ENCODE data around the gene DNAJB13.
"Not testable (repeated sequence)": the region's sequence is repeated elsewhere in the genome, so short reads cannot be mapped to it uniquely, and the experiment has no call there.

The DNAJB13 gene

DNA sequence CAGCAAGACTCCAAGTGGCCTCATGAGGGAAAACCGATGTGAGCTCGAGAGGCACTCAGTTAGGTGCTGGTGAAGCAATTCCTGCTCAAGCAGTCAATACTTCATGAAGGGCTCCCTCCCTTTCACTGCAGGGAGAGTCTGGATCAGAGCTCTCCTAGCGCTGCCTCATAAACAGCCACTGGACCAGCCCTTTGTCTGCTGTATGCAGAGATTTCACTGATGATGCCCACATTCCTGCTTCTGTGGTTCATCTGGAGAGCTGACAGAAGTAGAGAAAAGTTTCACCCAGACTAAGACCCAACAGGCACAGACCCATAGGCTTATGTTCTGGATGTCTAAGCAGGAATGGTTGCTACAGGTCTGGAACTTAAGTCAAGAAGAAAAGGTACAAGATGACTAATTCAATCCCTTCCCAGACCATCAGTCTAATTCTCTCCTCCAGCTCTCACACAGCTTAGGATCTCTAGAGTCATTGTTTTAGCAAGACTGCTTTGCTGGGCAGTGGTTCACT lies 27.8 kb downstream of the DNAJB13 start:
- no peak for DNase-seq

GRCh38 chr11:73980001-73980961 lies 29.5 kb downstream of the DNAJB13 start:
- DNase-seq = no peak

GRCh38 chr11:73981051-73981805 lies 30.4 kb downstream of the DNAJB13 start:
- DNase-seq = no peak

DNA sequence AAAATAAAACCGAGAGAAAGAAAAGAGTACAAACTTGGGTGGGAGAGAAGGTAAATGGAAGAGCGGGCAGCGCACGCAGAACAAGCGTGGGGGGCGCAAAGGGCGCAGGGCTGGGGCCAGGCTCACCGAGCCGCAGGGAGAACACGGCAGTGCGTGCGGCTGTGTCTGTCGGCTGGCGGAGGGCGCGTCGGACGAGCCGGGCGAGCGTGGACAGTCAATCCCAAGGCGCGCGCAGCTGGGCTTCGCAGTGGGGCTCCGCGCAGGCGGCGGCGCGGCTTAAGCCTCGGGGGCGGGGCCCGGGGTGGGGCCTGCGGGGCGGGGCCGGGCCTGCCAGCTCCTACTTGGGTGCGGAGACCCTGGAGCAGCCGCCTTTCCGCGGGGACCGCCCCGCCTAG lies 31.8 kb downstream of the DNAJB13 start, which contains the start of gene UCP2:
TSS of gene UCP2 (minus strand) at position 249 of the 395 bp plus-strand sequence. CDS start 4,465 bp downstream, outside the sequence.
- no peak for DNase-seq

DNA sequence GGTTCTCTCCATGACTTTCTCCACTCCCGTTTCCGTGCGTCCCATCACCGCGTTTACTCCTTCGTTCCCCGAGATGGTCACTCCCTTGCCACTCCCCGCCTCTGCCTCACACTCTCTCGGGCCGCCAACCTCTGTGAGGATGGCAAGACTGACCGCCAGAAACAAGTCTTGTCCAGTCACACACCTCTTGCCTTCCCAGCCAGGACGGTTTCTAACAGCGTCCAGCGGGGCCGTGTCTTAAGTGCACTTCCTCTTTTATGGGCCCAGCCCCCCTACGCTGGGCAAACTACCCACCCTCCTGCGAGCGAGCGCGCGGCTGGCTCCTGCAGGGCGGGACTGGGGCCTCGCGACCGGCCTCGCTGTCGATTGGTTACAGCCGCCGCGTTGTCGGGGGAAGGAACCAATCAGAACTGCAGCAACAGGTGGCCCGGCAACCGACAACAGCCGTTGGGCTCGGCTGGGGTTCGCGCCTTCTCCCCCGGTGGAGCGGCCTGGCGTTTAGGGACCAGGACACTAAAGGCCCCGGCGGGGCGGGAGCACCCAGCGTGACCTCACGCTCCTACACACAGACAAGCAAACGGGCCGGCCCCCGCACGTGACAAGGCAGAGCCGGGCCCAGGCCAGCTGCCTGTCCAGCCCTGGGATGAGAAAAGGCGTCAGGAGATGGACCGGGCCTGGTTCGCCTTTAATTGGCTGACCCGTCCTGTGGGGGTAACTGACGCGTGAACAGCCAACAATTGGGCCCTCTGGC lies 32.3 kb downstream of the DNAJB13 start:
- DNase-seq = peak; percentile 70

- DNase-seq = no peak
Observed at GRCh38 chr11:73983741-73984538, 33.1 kb downstream of the DNAJB13 start.

- DNase-seq = not testable (repeated sequence)
Observed at GRCh38 chr11:73985661-73986060, 34.8 kb downstream of the DNAJB13 start.

DNA sequence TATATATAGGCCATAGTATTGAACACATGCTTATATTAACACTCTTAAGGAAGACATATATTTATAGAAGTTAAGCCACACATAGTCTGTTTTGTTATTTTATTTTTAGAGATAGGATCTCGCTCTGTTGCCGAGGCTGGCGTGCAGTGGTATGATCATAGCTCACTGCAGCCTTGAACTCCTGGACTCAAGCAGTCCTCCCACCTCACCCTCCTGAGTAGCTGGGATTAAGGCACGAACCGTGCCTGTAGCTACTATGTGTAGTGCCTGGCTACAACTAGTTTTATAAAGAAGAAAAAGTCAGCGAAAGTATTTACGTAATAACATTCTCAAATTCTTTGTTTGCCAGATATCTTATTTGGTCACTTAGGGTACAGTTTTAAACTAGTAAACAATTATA lies 37.4 kb downstream of the DNAJB13 start:
- no peak for DNase-seq

DNA sequence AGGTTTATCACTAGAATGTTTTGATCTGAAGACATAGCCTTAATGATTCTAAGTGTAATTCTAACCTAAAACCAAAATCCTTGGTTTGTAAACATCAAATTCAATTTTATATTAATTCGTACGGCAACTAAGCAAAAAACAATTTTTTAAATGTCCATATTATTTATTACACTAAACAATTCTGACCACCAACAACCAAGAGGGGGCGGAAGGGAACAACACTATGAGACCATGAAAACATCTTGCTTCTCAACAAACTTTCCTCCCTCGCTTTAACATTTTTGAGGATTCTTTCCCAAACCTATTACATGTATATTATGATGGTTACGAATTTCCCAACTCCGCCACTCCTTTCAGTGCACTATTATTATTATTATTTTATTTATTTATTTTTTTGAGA lies 38.3 kb downstream of the DNAJB13 start:
- DNase-seq = no peak

DNA sequence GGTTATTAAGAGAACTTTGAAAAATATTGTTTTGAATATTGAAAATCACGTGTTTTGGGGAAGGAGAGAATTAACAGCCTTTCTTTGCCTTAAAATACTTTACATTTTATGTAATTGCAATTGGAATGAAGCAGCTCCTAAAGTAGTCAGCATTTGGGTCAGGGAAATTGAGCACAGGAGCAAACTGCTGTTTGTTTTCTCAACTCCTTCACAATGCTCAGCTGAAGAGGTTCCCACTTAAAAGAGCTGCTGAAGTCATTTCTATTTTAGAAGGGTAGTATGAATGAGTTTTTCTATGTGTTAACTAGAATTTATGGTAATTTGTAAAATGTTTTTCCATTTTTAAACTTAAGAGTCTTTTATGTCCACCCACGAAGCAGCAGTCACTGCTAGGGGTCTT lies 39.9 kb downstream of the DNAJB13 start:
- no peak for DNase-seq

DNA sequence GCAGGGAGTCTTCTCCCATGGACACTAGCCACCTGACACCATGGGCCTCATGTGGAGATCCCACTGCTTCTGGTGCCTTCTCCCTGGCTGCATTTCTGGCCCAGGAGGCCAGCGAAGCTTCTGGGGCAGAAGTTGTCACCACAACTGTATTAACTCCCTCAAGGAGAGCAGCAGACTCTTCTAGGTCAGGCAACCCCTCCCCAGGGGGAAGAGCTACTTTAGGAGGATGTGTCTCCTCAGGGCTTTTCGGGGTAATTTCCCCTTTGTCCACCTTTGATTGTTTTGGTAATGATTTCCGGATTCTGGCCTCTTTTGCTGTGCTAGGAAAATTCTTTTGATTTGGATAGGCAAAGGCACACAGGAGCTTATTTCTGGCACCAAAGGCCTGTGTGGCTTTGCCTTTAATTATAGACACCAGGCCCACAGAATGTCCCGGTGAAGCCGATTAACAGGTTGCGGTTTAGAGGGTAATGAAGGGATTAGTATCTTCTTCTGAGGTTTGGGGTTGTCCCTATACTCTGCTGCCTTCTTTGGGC lies 40.7 kb downstream of the DNAJB13 start:
- no peak for DNase-seq

- no peak for DNase-seq
Observed at GRCh38 chr11:73995247-73995646, 44.4 kb downstream of the DNAJB13 start.

DNA sequence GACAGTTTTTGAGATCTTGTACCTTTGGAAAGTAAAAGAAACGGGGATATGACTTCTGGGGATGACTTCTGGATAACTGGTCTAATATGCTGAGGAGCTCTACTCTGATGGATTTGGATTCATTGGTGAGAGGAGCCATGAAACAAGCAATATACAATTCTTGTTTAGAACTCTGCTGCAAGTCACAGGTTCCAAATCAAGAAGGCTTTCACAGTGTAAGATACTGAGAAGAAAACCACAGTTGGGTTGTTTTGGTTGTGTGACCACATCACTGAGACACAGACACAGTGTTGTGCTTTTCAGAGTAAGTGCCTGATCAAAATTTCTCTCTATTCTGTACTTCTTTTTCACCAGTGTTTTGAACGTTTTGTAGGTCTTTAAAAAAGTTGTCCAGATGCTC lies 44.9 kb downstream of the DNAJB13 start:
- no peak for DNase-seq

- DNase-seq = no peak
Observed at GRCh38 chr11:73996161-73996747, 45.4 kb downstream of the DNAJB13 start.

- no peak for DNase-seq
Observed at GRCh38 chr11:73997120-73997770, 46.4 kb downstream of the DNAJB13 start.

GRCh38 chr11:73998846-73999575 lies 48.2 kb downstream of the DNAJB13 start:
- no peak for DNase-seq

- DNase-seq = peak; percentile 77
Observed at GRCh38 chr11:73999581-74000306, 48.9 kb downstream of the DNAJB13 start.

DNA sequence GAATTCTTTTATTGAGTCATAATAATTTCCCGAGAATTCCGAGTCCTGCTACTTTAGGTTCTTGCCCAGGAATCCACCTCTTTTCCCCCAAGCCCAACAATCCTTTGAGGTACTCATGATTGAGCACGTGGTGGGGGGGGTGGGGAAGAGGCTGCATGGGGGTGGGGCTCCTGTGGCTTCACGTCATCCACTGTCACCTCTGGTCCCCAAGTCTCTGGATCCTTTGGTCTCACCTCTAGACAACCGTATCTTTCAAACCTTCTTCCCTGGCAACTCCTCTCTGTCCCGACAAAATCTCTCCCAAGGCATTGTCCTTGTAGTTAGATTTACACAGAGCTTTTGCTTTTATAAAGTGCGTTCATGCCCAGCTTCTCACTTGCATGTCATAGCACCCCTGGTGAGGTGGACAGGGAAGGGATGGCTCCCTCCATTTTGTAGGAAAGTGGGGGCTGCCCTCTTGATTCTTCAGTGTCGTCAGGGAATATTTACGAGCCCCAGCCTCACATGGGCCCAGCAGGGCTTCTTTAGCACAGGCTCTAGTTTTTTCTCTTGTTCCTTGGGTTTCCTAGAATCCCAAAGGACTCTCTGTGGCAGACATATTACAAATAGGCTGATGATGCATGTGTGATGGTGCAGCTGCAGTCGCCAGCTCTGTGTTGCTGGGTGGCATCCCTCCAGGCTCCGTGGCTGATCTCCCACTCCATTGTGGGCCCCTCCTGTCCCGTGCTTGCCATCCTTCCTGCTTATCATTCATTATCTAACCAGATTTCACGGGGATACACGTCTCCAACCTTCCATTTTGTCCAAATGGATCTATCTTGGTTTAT lies 49.7 kb downstream of the DNAJB13 start:
- DNase-seq = no peak

All from NCI-H187 treated with DMSO at 0.1 percent for 48 hours (cell line).